ENCODE results near the gene TFR2. TPM values are rescaled to one million over a fixed set of nuclear protein-coding genes. Genes with fewer than 3 reads are reported as not detected.

TFR2 gene
- total RNA-seq, 4 donors from 2014 or later: 0.60 to 0.68 (median 0.64) TPM; not detected in 1

GRCh38 chr7:100574362-100575205 is 66.8 kb downstream of the TFR2 start:
- in situ Hi-C loops (cut with MboI; ENCODE audit: low pct_ligation_motif_present in 1 of 4, low pct_unique_long_range_greater_than_20kb in 1 of 4, low sequenced_read_pairs in 3 of 4): loop anchor here in 1 of 4 donors (25.0 kb wide), 1 partner anchor 113 kb away; the partner anchor contains the start of gene GIGYF1
- intact Hi-C loops (cut with DNase I; ENCODE audit: low total_unique reads): no loop called here
- H3K4me1 ChIP-seq: peaks cover 9 to 15% (median 13%) of the 10 kb centered on the region in 4 donors

GRCh38 chr7:100573691-100574361 is 67.5 kb downstream of the TFR2 start, which contains the start of gene SAP25:
Gene SAP25 (minus strand): TSS chr7:100573900. CDS start chr7:100573742, 158 bp downstream.
- no peak within 1 kb of the TSS for H3K4me3 ChIP-seq
- peaks cover 0 to 32% (median 9%) of the 10 kb centered on the region in 4 donors for H3K36me3 ChIP-seq
- in situ Hi-C loops (cut with MboI; ENCODE audit: low pct_ligation_motif_present in 1 of 4, low pct_unique_long_range_greater_than_20kb in 1 of 4, low sequenced_read_pairs in 3 of 4) (no loop called here), intact Hi-C loops (cut with DNase I; ENCODE audit: low total_unique reads) (no loop called here)
- 94% methylated on average over 55 of the region's 70 CpGs; no CpG with 5 or more reads in 1 of the 2 donors for whole genome bisulfite sequencing, 2 donors (ENCODE audit: low coverage in 1 of 2)
- peaks cover 8% of the 10 kb centered on the region for H3K27me3 ChIP-seq
- H3K27ac ChIP-seq: no peak within 1 kb of the TSS
- TF ChIP-seq, protein P1, sequence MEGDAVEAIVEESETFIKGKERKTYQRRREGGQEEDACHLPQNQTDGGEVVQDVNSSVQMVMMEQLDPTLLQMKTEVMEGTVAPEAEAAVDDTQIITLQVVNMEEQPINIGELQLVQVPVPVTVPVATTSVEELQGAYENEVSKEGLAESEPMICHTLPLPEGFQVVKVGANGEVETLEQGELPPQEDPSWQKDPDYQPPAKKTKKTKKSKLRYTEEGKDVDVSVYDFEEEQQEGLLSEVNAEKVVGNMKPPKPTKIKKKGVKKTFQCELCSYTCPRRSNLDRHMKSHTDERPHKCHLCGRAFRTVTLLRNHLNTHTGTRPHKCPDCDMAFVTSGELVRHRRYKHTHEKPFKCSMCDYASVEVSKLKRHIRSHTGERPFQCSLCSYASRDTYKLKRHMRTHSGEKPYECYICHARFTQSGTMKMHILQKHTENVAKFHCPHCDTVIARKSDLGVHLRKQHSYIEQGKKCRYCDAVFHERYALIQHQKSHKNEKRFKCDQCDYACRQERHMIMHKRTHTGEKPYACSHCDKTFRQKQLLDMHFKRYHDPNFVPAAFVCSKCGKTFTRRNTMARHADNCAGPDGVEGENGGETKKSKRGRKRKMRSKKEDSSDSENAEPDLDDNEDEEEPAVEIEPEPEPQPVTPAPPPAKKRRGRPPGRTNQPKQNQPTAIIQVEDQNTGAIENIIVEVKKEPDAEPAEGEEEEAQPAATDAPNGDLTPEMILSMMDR (IDR thresholded peaks at IDR 0.05): no peak
- TF ChIP-seq EP300 (IDR thresholded peaks at IDR 0.05; ENCODE audit: low read depth): no peak
- no peak for TF ChIP-seq POLR2AphosphoS5 (IDR thresholded peaks at IDR 0.05)
- no peak for TF ChIP-seq POLR2A (IDR thresholded peaks at IDR 0.05)
- no peak for DNase-seq
- no peaks in the 10 kb centered on the region for H3K9me3 ChIP-seq
- peaks cover 12 to 23% (median 19%) of the 10 kb centered on the region in 4 donors for H3K4me1 ChIP-seq

More at GRCh38 chr7:100574362-100575205, 66.8 kb downstream of the TFR2 start:
- Histone ChIP-seq H3K36me3 (peaks cover 0 to 36% (median 9%) of the 10 kb centered on the region in 4 donors), H3K27ac (no peak overlapping the region), H3K9me3 (no peaks in the 10 kb centered on the region), H3K4me3 (no peak overlapping the region), H3K27me3 (peaks cover 8% of the 10 kb centered on the region)
- 91 to 94% methylated on average over 7 to 44 of the region's 44 CpGs for WGBS, 2 donors (ENCODE audit: low coverage in 1 of 2)
- no peak for DNase-seq
- no peak for TF ChIP-seq POLR2AphosphoS5 (IDR thresholded peaks at IDR 0.05)
- TF ChIP-seq, protein P1 (IDR thresholded peaks at IDR 0.05): no peak
- TF ChIP-seq EP300 (IDR thresholded peaks at IDR 0.05; ENCODE audit: low read depth): no peak
- TF ChIP-seq POLR2A (IDR thresholded peaks at IDR 0.05): no peak

- peaks cover 0 to 27% (median 7%) of the 10 kb centered on the region in 4 donors for H3K36me3 ChIP-seq
- no peak overlapping the region for H3K4me3 ChIP-seq
- no peaks in the 10 kb centered on the region for H3K9me3 ChIP-seq
- in situ Hi-C loops (cut with MboI; ENCODE audit: low pct_ligation_motif_present in 1 of 4, low pct_unique_long_range_greater_than_20kb in 1 of 4, low sequenced_read_pairs in 3 of 4) (no loop called here), intact Hi-C loops (cut with DNase I; ENCODE audit: low total_unique reads) (no loop called here)
- WGBS, 2 donors (ENCODE audit: low coverage in 1 of 2): 95% methylated on average over 24 of the region's 30 CpGs; no CpG with 5 or more reads in 1 of the 2 donors
- DNase-seq: no peak
- TF ChIP-seq, protein P1 (IDR thresholded peaks at IDR 0.05): no peak
- no peak for TF ChIP-seq POLR2A (IDR thresholded peaks at IDR 0.05)
- TF ChIP-seq POLR2AphosphoS5 (IDR thresholded peaks at IDR 0.05): no peak
- no peak for TF ChIP-seq EP300 (IDR thresholded peaks at IDR 0.05; ENCODE audit: low read depth)
- peaks cover 12 to 30% (median 25%) of the 10 kb centered on the region in 4 donors for H3K4me1 ChIP-seq
- H3K27ac ChIP-seq: no peak overlapping the region
- peaks cover 8% of the 10 kb centered on the region for H3K27me3 ChIP-seq
These were observed 68.2 kb downstream of the TFR2 start for GRCh38 chr7:100572949-100573675.
